WI38 (cell line): ENCODE results near the gene RPUSD4.

Experiments
- H3K4me3 ChIP-seq: 2 replicates; pipeline ENCODE4 v1.5.1; 2011; ENCODE audit warnings: low read depth, mild to moderate bottlenecking, control low read depth, low read length
- CTCF ChIP-seq: IDR thresholded peaks from 2 replicates; pipeline ENCODE4 v1.5.1; 2012; ENCODE audit warnings: low read depth, mild to moderate bottlenecking, control low read depth, low read length

RPUSD4 gene

GRCh38 chr11:126194121-126194543, 17.3 kb downstream of the RPUSD4 start:
- no peak overlapping the region for H3K4me3 ChIP-seq
- TF ChIP-seq CTCF: peak; percentile 36

GRCh38 chr11:126193038-126193478, 18.4 kb downstream of the RPUSD4 start:
- H3K4me3 ChIP-seq: no peak overlapping the region
- TF ChIP-seq CTCF: no peak

- no peak for TF ChIP-seq CTCF
- H3K4me3 ChIP-seq: no peak overlapping the region
These were observed 19.1 kb downstream of the RPUSD4 start for GRCh38 chr11:126192361-126192760.

GRCh38 chr11:126191379-126192073, 19.9 kb downstream of the RPUSD4 start:
- no peak overlapping the region for H3K4me3 ChIP-seq
- no peak for TF ChIP-seq CTCF

- no peak for TF ChIP-seq CTCF
- H3K4me3 ChIP-seq: no peak overlapping the region
These were observed 20.7 kb downstream of the RPUSD4 start for GRCh38 chr11:126190792-126191191.

GRCh38 chr11:126189109-126189929, 22.1 kb downstream of the RPUSD4 start:
- H3K4me3 ChIP-seq: no peak overlapping the region
- no peak for TF ChIP-seq CTCF

- TF ChIP-seq CTCF: no peak
- H3K4me3 ChIP-seq: no peak overlapping the region
These were observed 22.9 kb downstream of the RPUSD4 start for GRCh38 chr11:126188332-126189108.
